Subcutaneous adipose tissue (tissue), 4 donors: ENCODE results near the gene SMYD2. TPM values are rescaled to one million over a fixed set of nuclear protein-coding genes. Genes with fewer than 3 reads are reported as not detected.

Experiments
- CTCF ChIP-seq: fragments of 450-650 bp; IDR thresholded peaks from one replicate; pipeline ENCODE4 v1.5.1; 2016; ENCODE audit warnings: low read depth, mild to moderate bottlenecking, control low read depth, antibody characterized with exemption, moderate library complexity
- total RNA-seq, 4 donors: library from RNA; depleted of rRNA; stranded (reverse); fragments of >200 nt; gene quantifications; one replicate each; pipeline ENCODE4 v1.1.0, GENCODE V29; 2016

SMYD2 gene
- total RNA-seq, 4 donors from 2014 or later = 30.0 to 49.9 (median 38.5) TPM

- TF ChIP-seq CTCF = no peak
Measured at GRCh38 chr1:214285610-214286440, 4.9 kb downstream of the SMYD2 start.

GRCh38 chr1:214287884-214288283 is 6.9 kb downstream of the SMYD2 start:
- TF ChIP-seq CTCF = no peak

GRCh38 chr1:214289574-214290272 is 8.8 kb downstream of the SMYD2 start:
- no peak for TF ChIP-seq CTCF

- no peak for TF ChIP-seq CTCF
Measured at GRCh38 chr1:214290424-214291037, 9.6 kb downstream of the SMYD2 start.

- no peak for TF ChIP-seq CTCF
Measured at GRCh38 chr1:214292322-214292721, 11.4 kb downstream of the SMYD2 start.

- TF ChIP-seq CTCF = no peak
Measured at GRCh38 chr1:214295934-214296333, 15.0 kb downstream of the SMYD2 start.
